Ishikawa (cell line): ENCODE measurements around the gene NEBL.

Experiments used
- CEBPB ChIP-seq: IDR thresholded peaks from 2 replicates; pipeline ENCODE4 v1.6.1; 2012
- CREB1 ChIP-seq: IDR thresholded peaks from 2 replicates; pipeline ENCODE4 v1.6.1; 2012; ENCODE audit warnings: low read depth
- EGR1 ChIP-seq: IDR thresholded peaks from 2 replicates; pipeline ENCODE4 v1.6.1; 2012
- EP300 ChIP-seq: IDR thresholded peaks from 2 replicates; pipeline ENCODE4 v1.6.1; 2012; ENCODE audit warnings: borderline replicate concordance
- FOXM1 ChIP-seq: IDR thresholded peaks from 2 replicates; pipeline ENCODE4 v1.6.1; 2012; ENCODE audit warnings: low read depth, borderline replicate concordance
- NFIC ChIP-seq: IDR thresholded peaks from 2 replicates; pipeline ENCODE4 v1.6.1; 2012
- RAD21 ChIP-seq: IDR thresholded peaks from 2 replicates; pipeline ENCODE4 v1.6.1; 2012; ENCODE audit warnings: low read depth
- TAF1 ChIP-seq: IDR thresholded peaks from 2 replicates; pipeline ENCODE4 v1.6.1; 2012; ENCODE audit warnings: low read depth, mild to moderate bottlenecking
- TCF12 ChIP-seq: IDR thresholded peaks from 2 replicates; pipeline ENCODE4 v1.6.1; 2012; ENCODE audit warnings: low read depth
- TEAD4 ChIP-seq: IDR thresholded peaks from 2 replicates; pipeline ENCODE4 v1.6.1; 2012
- YY1 ChIP-seq: IDR thresholded peaks from 2 replicates; pipeline ENCODE4 v1.6.1; 2012; ENCODE audit warnings: low read depth
- ZBTB7A ChIP-seq: IDR thresholded peaks from 2 replicates; pipeline ENCODE4 v1.6.1; 2012; ENCODE audit warnings: low read depth
- TF ChIP-seq, protein P1 (sequence below): IDR thresholded peaks from 2 replicates; pipeline ENCODE4 v1.6.1; 2012
- TF ChIP-seq, protein P2 (sequence below): IDR thresholded peaks from 2 replicates; pipeline ENCODE4 v1.6.1; 2012; ENCODE audit warnings: low read depth, mild to moderate bottlenecking
- TF ChIP-seq, protein P3 (sequence below): IDR thresholded peaks from 2 replicates; pipeline ENCODE4 v1.6.1; 2012

Gene NEBL

DNA sequence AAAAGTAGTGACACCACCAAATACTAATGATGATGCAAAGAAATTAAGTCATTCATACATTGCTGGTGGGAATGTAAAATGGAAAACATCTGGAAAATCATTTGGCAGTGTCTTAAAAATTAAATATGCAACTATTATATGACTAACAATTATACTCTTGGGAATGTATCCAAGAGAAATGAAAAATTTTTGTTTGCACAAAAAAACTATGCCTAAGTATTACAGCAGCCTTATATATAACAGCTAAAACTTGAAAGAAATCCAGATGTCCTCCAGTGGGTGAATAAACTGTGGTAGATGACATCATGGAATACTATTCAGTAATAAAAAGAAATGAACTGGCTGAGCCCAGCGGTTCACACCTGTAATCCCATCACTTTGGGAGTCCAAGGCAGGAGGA is 132.0 kb downstream of the NEBL start:
- TF ChIP-seq NFIC (no peak), TEAD4 (no peak), EP300 (no peak), RAD21 (no peak), FOXM1 (no peak), EGR1 (no peak), YY1 (no peak), TCF12 (no peak), ZBTB7A (no peak), CEBPB (no peak), TAF1 (no peak), CREB1 (no peak)
- TF ChIP-seq, protein P1, sequence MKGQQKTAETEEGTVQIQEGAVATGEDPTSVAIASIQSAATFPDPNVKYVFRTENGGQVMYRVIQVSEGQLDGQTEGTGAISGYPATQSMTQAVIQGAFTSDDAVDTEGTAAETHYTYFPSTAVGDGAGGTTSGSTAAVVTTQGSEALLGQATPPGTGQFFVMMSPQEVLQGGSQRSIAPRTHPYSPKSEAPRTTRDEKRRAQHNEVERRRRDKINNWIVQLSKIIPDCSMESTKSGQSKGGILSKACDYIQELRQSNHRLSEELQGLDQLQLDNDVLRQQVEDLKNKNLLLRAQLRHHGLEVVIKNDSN: no peak
- TF ChIP-seq, protein P2, sequence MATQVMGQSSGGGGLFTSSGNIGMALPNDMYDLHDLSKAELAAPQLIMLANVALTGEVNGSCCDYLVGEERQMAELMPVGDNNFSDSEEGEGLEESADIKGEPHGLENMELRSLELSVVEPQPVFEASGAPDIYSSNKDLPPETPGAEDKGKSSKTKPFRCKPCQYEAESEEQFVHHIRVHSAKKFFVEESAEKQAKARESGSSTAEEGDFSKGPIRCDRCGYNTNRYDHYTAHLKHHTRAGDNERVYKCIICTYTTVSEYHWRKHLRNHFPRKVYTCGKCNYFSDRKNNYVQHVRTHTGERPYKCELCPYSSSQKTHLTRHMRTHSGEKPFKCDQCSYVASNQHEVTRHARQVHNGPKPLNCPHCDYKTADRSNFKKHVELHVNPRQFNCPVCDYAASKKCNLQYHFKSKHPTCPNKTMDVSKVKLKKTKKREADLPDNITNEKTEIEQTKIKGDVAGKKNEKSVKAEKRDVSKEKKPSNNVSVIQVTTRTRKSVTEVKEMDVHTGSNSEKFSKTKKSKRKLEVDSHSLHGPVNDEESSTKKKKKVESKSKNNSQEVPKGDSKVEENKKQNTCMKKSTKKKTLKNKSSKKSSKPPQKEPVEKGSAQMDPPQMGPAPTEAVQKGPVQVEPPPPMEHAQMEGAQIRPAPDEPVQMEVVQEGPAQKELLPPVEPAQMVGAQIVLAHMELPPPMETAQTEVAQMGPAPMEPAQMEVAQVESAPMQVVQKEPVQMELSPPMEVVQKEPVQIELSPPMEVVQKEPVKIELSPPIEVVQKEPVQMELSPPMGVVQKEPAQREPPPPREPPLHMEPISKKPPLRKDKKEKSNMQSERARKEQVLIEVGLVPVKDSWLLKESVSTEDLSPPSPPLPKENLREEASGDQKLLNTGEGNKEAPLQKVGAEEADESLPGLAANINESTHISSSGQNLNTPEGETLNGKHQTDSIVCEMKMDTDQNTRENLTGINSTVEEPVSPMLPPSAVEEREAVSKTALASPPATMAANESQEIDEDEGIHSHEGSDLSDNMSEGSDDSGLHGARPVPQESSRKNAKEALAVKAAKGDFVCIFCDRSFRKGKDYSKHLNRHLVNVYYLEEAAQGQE: no peak
- TF ChIP-seq, protein P3, sequence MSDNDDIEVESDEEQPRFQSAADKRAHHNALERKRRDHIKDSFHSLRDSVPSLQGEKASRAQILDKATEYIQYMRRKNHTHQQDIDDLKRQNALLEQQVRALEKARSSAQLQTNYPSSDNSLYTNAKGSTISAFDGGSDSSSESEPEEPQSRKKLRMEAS: no peak

DNA sequence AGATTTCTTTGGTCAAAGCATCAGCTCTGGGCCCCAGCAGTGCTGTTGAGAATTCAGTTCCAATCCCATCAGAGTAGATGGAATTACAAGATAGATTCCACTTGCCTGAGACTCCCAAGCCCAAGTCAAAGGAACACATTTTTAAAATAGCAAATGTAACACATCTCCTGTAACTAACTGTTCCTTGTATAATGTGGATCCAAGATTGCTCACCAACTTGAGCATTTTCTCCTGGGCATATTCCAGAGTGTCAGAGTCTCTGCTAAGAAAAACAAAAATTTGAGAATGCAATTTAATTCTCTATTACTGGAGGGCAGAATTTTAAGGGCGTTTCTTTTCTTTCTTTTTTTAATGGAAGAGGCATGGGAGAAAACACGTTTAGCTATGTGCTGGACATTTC is 136.7 kb downstream of the NEBL start:
- TF ChIP-seq, protein P1: no peak
- TF ChIP-seq YY1 (no peak), EP300 (no peak), EGR1 (no peak), ZBTB7A (no peak), TAF1 (no peak), FOXM1 (no peak), TEAD4 (no peak), TCF12 (no peak)
- TF ChIP-seq, protein P2: no peak

DNA sequence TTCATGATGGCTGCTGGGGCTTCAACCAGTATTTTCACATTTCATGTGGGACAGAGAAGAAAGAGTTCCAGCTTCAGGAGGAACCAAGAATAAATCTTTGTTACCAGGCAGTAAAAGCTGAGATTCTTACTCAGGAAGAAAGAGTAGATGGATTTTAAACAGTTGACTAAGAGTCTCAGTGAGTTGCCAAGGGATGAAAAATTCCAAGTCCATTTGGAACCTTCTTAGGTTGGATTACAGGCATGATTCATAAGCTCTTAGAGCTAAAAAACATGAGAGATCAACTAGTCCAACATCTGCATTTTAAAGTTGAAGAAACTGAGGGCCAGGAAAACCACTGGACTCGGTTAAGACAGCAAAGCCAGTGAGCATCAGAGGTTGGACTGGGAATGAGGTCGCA is 148.6 kb downstream of the NEBL start:
- TF ChIP-seq TCF12 (no peak), CREB1 (no peak), EGR1 (no peak), TAF1 (no peak), RAD21 (no peak), CEBPB (no peak), NFIC (no peak), EP300 (no peak), FOXM1 (no peak)
- TF ChIP-seq, protein P2: no peak
- TF ChIP-seq, protein P1: no peak

DNA sequence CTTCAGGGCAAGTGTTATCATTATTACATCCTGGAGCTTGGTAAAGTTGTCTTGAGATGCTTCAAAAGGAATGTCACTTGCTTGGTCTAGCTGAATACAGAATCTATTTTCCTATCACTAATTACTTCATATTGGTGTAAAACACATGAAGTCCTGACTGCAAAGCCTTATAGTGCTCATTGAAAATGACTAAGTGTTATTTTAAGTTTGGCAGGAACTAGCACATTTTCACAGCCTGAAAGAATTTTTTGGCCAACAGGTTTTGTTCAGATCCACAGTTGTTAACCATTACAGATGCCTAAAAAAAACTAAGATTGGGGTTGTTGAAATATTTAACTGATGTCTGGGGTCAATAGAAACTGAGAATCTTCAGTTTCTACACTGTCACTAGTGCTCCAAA is 149.3 kb downstream of the NEBL start:
- TF ChIP-seq EP300 (no peak), YY1 (no peak)
- TF ChIP-seq, protein P3: no peak

DNA sequence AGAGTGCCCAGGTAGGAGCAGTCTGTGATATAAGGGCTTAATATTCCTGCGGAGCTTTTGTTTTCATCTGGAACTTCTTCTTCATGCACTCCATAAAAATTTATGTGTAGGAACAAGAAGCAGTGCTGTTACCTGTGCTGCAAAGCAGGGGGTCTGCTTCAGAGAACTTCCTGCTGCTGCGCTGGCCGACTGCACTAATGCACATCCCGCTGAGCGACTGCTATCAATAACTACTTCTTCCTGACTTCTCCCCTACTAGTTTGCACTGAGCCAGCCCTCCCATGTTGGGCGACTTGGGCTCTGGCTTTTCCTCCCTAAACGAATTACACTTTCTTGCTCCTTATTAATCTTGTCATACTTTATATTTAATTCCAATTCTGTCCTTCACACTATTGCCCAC is 150.3 kb downstream of the NEBL start:
- TF ChIP-seq CREB1 (no peak), EGR1 (no peak), RAD21 (no peak), TCF12 (no peak), EP300 (no peak), TAF1 (no peak), YY1 (no peak), CEBPB (no peak), FOXM1 (no peak), NFIC (no peak), ZBTB7A (no peak), TEAD4 (no peak)
- TF ChIP-seq, protein P1: no peak
- TF ChIP-seq, protein P3: no peak
- TF ChIP-seq, protein P2: no peak
